HG03469 (cell line): ENCODE results near the gene GPR132.

ENCODE experiments used
- ATAC-seq: cut with Tn5 transposase; IDR thresholded peaks from one replicate; pipeline ENCODE4 v1.9.1; 2021; ENCODE audit warnings: mild to moderate bottlenecking, moderate library complexity, moderate number of reproducible peaks; ENCODE audit not compliant: unreplicated experiment

The GPR132 gene

DNA sequence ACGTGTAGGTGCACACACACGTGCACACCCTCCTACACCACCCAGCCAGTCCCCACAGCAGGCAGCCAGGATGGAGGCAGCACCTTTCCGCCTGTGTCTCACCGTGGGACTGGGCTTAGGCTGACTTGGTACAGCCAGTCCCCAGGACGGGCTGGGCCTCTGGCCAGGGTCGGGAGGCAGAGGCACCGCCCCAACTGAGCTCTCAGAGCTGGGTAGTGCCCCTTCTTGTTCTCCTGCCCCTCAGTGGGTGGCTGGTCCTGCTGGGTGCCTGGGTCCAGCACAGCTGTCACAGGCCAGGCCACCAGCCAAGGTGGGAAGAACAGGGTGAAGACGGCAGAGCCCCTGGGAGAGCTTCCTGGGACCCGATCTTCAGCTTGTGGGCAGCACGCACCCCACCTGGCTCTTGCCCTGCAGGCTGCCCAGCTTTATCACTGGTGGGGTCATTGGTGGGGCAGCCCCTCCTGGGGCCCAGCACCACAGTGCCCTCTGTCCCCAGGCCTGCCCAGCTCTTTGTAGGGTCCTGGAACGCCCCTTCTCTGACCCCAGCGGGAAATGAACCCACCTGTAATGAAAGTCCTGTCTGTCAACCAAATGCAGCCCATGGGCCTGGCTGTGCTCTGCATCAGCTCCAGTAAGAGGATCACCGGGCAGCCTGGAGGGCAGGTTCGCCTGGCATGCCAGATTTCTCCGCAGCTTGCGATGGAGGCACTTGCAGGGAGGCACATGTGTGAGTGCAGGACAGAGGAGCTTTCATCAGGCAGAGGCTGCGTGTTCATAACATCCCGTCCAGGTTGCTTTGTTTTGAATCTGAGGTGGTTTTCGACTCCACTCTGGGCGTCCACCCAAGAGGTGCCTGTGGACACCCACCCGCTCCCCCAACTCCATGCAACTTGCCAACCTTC, 59.0 kb downstream of the GPR132 start:
- no peak for ATAC-seq

DNA sequence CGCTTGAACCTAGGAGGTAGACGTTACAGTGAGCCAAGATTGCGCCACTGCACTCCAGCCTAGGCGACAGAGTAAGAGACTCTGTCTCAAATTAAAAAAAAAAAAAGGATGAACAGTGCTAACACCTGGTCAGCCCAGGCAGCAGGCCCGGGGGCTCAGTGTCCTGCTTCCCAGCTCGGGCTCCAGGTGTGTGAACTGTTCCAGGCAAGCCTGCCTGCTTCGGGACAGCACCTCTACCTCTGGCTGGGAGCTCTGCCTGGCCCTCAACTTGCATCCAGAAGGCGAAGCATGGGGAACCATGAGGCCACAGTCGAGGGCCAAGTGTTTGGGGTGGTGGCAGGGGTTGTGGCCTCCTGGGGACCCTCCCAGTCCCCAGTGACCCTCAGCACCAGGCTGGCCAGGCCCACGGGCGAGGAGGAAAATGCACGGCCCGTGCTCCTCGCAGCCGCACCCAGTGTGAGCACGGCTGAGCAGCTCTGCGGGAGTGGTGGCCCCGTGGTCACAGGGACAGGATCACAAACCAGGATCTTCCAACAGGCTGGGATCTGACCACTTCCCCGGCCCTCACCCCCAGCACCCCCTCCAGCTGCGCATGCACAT, 59.8 kb downstream of the GPR132 start:
- no peak for ATAC-seq
